ENCODE measurements around the gene PSG7.
"Not testable (repeated sequence)": the region's sequence is repeated elsewhere in the genome, so short reads cannot be mapped to it uniquely, and the experiment has no call there.

DNA sequence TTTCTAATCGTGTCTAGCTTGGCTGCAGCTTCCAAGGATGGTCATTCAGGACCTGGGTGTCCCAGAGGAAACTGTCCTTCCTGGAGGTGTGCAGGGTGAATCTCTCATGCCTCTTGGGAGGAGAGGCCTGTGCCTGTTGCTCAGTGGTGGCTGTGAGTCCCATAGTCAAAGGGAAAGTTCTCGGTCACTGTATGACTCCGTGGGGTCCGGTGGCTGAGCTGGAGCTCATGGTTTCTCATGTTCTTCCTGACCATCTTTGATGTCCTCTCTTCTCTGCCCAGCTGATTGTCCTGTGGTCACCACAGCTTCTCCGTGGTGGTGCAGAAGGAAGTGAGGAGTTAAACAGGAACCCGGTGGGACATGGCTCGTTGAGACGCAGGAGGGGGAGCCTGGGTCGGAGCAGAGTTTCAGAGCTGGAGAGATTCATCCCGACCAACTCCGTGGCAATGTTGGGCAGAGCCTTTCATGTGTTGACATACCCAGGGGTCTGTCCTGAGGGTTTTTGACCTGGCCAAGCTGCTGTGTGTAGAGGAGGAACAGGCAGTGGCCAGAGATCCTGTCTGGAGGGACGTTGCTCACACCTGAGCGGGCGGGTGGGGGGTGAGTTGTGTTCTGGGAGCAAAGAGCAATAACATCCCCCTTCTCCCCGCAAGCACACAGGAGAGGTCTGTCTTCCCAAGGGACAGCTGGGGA is 18.5 kb downstream of the PSG7 start:
- not testable (repeated sequence) for TF ChIP-seq CTCF (IDR thresholded peaks at IDR 0.05; ENCODE audit: poor library complexity, severe bottlenecking); POLR2AphosphoS5 (IDR thresholded peaks at IDR 0.05); EZH2 (IDR thresholded peaks at IDR 0.05; ENCODE audit: borderline replicate concordance, insufficient read depth, low read length, poor library complexity, severe bottlenecking); MXI1 (conservative IDR thresholded peaks at IDR 0.05; ENCODE audit: poor library complexity, severe bottlenecking); EP300 (conservative IDR thresholded peaks at IDR 0.05; ENCODE audit: poor library complexity, severe bottlenecking); TAF1 (IDR thresholded peaks at IDR 0.05; ENCODE audit: low read depth)
- TF ChIP-seq, protein P1, sequence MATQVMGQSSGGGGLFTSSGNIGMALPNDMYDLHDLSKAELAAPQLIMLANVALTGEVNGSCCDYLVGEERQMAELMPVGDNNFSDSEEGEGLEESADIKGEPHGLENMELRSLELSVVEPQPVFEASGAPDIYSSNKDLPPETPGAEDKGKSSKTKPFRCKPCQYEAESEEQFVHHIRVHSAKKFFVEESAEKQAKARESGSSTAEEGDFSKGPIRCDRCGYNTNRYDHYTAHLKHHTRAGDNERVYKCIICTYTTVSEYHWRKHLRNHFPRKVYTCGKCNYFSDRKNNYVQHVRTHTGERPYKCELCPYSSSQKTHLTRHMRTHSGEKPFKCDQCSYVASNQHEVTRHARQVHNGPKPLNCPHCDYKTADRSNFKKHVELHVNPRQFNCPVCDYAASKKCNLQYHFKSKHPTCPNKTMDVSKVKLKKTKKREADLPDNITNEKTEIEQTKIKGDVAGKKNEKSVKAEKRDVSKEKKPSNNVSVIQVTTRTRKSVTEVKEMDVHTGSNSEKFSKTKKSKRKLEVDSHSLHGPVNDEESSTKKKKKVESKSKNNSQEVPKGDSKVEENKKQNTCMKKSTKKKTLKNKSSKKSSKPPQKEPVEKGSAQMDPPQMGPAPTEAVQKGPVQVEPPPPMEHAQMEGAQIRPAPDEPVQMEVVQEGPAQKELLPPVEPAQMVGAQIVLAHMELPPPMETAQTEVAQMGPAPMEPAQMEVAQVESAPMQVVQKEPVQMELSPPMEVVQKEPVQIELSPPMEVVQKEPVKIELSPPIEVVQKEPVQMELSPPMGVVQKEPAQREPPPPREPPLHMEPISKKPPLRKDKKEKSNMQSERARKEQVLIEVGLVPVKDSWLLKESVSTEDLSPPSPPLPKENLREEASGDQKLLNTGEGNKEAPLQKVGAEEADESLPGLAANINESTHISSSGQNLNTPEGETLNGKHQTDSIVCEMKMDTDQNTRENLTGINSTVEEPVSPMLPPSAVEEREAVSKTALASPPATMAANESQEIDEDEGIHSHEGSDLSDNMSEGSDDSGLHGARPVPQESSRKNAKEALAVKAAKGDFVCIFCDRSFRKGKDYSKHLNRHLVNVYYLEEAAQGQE (IDR thresholded peaks at IDR 0.05; ENCODE audit: borderline replicate concordance), result not testable (repeated sequence)

Measured in neural cell (in vitro differentiated cells).